ENCODE data around the gene FAM131C.

- TF ChIP-seq POLR2A (IDR thresholded peaks at IDR 0.05; ENCODE audit: low read depth, low read length) (no peak), PAX5 (IDR thresholded peaks at IDR 0.05; ENCODE audit: insufficient read depth, low read length, severe bottlenecking) (no peak), POLR2AphosphoS5 (IDR thresholded peaks at IDR 0.05; ENCODE audit: low read depth, low read length) (no peak), TAF1 (IDR thresholded peaks at IDR 0.05; ENCODE audit: low read depth, low read length) (no peak), POU2F2 (IDR thresholded peaks at IDR 0.05; ENCODE audit: low read depth, low read length) (no peak), SPI1 (IDR thresholded peaks at IDR 0.05; ENCODE audit: low read depth, low read length) (no peak)
These were observed 57.2 kb downstream of the FAM131C start for GRCh38 chr1:16015960-16016901.

All from GM12891 (cell line).